ENCODE data around the gene TSPO.

The TSPO gene

DNA sequence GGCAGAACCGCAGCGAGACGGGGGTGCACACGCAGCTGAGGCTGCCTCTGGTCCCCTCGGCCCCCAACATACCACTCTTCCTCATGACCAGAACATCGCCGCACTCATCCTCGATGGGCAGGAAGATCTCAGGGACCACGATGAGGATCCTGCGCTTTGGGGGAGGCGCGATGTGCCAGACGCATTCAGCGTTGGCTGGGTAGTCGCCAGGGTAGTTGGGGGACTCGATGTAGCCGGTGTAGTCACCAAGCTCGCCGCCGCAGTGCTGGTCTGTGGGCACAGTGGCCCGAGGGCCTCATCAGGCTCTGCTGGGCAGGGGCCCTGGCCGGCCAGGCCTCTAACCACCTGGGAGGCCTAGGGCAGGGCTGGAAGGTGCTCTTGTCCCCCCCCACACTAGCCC lies 58.6 kb downstream of the TSPO start:
- H3K4me3 ChIP-seq (ENCODE audit: low read depth, low read length): no peak overlapping the region
- DNase-seq (ENCODE audit: low read depth): no peak

GRCh38 chr22:43210631-43211515 lies 59.5 kb downstream of the TSPO start:
- no peak for DNase-seq (ENCODE audit: low read depth)
- H3K4me3 ChIP-seq (ENCODE audit: low read depth, low read length): no peak overlapping the region

GRCh38 chr22:43211941-43212433 lies 60.6 kb downstream of the TSPO start:
- no peak for DNase-seq (ENCODE audit: low read depth)

GRCh38 chr22:43212434-43212952 lies 61.1 kb downstream of the TSPO start:
- no peak for DNase-seq (ENCODE audit: low read depth)
- H3K4me3 ChIP-seq (ENCODE audit: low read depth, low read length): no peak overlapping the region

More at GRCh38 chr22:43211941-43212433, 60.6 kb downstream of the TSPO start:
- H3K4me3 ChIP-seq (ENCODE audit: low read depth, low read length): no peak overlapping the region
